Left forelimb (tissue), 1 donor: ENCODE data around the gene ENDOG.

Experiments used
- DNase-seq: peaks from one replicate; pipeline ENCODE4 v3.0.0-alpha.2; 2018; ENCODE audit warnings: low spot score

ENDOG gene

DNA sequence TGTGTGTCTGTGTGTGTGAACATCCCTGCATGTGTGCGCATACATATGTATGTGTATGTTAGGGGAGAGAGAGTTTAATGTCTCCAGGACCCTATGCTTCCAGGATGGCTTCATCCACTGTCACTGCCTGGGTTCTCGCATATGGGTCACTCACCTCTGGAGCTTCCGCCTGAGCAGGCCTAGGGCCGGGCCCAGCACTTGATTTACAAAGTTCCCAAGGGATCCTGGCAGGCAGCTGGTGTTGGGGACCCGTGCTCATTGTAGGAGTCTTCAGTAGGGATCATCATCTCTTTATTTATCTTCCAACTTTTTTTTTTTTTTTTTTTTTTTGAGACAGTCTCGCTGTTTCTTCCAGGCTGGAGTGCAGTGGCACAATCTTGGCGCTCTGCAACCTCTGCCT is 18.2 kb upstream of the ENDOG start:
- no peak for DNase-seq

DNA sequence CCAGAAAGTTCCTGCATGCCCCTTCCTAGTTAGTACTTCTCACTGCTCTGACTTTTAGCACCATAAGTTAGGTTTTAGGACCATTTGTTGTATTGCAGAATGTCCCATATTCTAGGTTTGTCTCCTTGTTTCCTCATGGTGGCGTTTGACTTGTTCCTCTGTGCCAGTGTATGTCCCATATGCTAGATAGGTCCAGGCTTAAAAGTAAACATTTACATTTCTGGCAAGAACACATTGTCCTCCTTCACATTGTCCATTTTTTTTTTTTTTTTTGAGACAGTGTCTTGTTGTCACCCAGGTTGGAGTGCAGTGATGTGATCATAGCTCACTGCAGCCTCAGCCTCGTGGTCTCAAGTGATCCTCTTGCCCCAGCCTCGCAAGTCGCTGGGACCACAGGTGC is 15.8 kb upstream of the ENDOG start:
- no peak for DNase-seq

DNA sequence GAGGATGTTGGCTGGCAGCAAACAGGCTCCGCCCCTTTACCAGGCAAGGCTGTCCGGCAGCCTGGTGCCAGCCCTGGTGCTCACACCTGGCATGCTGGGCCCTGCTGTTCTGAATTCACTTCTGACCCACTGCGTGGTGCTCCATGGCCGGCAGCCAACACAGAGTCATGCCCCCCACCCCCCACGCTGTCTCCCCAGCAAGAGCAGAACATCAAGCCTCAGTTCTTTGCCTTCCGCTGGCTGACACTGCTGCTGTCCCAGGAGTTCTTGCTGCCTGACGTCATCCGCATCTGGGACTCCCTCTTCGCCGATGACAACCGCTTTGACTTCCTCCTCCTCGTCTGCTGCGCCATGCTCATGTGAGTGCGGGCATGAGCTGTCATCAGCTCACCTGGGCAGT is 12.6 kb upstream of the ENDOG start:
- DNase-seq: no peak

DNA sequence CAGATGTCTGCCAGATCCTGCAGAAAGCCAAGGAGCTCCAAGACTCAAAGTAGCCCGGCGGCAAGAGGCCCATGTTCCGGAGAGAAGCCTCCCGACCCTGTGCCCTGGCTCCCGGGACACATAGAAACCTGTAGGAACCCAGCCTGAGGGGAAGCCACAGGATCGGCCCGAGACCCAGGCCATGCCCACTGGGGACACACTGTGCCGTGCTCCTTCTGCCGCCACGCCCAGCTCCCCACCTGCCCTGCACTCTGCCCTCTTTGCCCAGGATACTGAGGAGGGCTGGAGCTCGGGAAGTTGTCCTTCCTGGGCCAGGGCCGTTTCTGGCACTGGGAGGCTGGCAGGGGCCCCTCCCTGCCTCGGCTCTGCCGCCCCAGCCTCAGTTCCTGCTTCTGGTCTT is 10.5 kb upstream of the ENDOG start:
- no peak for DNase-seq

DNA sequence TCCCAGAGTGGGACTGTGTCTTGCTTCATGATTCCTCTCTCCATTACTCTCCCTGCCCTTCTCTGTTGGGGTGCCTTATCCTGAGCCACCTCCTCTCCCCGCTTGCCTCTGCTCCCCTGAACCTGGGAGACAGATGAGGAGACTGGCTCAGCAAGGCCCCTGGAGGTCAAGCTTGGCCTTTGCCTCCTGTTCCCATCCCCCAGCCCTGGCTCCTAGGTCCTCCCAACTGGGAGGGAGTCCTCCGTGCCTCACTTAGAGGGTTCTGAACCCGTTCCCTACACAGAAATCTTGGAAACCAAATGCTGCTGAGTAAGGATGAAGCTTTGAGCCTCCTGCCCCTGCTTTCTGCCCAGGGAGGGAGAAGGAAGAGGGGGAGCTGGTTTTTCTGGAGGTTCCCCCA is 9.8 kb upstream of the ENDOG start:
- no peak for DNase-seq

DNA sequence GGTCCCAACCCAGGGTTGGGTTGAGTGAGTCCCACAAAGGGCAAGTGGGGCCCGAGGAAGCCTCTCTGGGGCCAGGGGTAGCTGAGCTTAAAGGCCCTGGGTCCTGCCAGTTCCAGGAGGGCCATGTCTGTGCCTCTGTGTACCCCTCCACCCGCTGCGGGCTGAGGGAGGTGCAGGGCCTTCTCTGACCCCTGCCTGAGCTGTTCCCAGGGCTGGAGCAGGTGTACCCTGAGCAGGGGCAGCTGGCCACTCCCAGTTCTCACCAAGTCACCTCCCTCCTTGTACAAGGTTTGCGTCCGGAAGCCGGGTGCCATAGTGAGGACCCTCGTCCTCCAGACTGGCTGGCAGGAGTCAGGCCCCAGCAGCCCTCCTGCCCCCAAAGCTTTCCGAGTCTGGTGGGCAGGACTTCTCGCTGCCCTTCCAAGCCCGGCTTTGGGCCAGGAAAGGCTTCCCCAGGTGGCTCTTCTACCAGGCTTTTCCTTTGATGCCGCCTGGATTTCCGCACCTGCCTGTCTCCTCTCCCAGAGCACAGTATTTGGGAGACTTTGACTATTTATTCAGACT is 9.2 kb upstream of the ENDOG start:
- no peak for DNase-seq

DNA sequence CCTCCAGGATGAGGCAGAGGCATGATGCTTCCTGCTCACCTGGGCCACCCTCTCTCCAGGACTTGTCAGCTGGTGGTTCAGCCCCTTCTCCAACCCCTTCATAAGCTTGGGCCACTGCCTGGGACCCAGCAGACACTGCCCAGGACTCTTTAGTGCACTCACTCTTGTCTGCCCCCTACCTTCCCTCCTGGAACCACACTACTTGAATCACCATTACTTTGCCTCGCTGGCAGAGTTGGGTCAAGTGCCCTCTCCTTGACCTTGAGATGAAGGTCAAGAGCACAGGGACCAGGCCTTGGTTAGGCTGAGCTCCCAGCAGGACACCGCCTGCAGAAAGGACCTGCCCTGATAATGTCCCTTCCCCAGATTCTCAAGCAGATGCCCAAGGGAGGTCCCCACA is 8.5 kb upstream of the ENDOG start:
- no peak for DNase-seq

DNA sequence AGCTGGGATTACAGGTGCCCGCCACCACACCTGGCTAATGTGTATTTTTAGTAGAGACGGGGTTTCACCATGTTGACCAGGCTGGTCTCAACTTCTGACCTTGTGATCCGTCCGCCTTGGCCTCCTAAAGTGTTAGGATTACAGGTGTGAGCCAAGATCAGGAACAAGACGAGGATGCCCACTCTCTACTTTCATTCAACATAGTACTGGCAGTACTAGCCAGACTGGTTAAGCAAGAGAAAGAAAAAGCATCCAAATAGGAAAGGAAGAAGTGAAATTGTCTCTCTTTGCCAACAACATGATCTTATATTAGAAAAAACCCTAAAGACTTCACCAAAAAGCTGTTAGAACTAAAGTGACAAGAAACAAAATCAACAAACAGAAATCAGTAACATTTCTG is 7.4 kb upstream of the ENDOG start:
- DNase-seq: no peak

DNA sequence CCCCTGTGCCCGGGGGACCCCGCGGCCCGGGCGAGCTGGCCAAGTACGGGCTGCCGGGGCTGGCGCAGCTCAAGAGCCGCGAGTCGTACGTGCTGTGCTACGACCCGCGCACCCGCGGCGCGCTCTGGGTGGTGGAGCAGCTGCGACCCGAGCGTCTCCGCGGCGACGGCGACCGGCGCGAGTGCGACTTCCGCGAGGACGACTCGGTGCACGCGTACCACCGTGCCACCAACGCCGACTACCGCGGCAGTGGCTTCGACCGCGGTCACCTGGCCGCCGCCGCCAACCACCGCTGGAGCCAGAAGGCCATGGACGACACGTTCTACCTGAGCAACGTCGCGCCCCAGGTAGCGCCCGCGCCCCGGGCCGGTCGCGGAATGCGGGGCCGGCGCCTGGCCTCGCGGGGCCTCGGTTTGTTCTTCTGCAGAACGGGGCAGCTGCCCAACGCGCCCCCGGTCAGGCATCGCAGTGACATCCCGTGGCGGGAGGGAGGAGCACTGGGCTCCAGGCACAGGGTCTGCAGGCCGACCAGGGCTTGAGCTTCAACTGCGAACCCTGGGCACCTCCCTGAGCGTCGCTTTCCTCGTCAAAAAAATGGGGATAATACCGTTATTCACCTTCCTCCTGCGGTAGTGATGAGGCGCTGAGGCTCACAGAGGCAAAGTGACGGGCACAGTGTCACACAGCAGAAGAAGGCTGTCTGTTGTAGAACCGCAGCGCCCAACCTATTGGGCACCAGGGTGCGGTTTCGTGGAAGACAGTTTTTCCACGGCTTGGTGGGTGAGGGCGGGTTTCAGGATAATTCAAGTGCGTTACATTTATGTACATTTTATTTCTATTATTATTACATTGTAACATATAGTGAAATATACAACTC is 777 bp downstream of the ENDOG start:
- DNase-seq: no peak

DNA sequence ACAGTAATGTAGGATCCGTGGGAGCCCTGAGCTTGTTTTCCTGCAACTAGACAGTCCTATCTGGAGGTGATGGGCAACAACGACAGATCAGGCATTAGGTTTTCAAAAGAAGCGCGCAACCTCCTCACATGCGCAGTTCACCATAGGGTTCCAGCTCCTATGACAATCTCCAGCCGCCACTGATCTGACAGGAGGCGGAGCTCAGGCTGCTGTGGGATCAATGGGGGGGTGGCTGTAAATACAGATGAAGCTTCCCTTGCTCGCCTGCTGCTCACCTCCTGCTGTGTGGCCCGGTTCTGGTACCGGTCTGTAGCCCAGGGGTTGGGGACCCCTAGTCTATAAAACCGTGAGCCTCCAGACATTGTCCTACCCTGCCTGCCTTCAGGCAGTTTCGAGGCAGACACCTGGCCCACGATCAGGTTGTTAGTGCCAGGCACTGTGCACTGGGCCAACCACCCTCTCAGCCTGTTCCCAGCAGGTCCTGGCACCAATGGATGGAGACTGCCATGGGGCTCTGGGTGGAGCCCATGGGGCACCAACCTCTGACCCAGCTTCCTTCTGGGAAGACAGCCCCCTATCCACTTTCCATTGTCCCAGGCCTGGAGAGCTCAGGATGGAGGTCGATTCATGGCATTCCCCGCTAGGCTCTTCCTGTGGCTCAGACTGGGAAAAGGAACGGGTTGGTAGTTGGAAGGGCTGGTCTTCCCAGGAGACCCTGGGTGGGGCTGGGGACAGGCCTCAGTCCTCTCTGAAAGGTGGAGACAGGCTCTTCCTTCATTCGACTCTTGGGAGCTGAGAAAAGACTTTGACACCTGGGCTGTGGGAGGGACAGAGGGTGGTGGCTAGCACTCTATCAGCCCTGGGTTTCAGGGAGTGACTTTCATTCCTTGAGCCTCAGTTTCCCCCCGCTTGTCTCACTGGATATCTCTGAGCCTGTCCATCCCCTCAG is 1.7 kb downstream of the ENDOG start:
- DNase-seq: no peak

DNA sequence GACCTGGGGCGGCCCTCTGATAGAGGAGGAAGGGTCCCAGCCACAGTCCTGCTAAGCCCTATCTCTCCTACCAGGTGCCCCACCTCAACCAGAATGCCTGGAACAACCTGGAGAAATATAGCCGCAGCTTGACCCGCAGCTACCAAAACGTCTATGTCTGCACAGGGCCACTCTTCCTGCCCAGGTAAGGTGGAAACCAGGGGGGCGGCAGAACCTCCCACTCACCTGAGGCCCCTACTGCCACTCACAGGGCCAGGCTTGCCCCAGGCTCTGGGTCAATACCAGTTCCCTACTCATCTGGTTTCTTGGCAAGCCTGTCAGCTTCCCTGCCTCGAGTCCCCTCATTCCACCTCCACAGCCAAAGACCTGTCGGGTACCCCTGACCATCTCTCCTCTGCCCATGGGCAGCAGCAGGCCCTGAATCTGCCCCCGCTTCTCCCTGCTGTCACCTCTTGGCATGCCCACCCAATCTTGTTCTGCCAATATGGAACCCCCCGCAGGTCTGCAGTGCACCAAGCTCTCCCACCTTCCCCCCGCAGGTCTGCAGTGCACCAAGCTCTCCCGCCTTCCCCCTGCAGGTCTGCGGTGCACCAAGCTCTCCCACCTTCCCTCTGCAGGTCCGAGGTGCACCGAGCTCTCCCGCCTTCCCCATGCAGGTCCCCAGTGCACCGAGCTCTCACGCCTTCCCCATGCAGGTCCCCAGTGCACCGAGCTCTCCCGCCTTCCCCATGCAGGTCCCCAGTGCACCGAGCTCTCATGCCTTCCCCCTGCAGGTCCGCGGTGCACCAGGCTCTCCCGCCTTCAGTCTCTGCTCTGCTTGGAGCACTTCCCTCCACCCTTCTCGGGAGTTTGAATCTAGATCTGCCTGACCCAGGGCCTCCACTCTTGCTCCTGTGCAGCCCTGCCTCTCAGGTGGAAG is 2.6 kb downstream of the ENDOG start:
- DNase-seq: no peak

DNA sequence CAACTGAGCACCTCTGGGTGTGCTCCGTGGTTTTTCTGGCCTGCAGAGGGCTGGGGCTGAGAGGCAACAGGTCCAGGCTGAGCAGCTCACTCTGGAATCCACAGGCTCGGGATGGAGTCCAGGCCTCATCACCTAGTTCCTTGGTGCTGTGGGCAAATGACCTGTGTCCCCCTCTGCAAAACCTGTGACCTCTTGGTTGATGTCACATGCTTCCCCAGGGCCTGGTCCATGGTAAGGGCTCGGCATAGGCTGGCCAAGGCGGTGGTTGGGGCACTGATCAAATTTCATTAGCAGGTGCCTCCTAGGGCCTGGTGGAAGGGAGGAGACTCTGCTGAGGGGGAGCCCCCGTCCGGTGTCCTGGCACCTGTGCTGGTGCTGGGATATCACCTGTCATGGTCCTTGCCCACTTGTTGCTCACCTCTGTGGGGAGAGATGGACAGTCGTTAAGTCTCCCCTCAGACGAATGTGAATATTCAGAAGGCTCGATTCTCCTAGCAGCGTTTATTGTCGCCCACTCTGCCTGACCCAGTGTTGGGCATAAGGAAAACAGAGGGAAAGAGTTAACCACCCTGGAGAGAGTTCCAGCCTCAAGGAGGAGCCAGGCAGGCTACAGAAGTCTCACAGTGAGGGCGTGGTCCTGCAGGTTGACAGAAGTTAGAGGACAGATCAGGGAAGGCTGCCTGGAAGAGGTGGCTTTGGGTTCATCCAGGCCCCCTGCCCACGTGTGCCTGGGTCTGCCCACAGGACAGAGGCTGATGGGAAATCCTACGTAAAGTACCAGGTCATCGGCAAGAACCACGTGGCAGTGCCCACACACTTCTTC is 3.5 kb downstream of the ENDOG start:
- DNase-seq: no peak

DNA sequence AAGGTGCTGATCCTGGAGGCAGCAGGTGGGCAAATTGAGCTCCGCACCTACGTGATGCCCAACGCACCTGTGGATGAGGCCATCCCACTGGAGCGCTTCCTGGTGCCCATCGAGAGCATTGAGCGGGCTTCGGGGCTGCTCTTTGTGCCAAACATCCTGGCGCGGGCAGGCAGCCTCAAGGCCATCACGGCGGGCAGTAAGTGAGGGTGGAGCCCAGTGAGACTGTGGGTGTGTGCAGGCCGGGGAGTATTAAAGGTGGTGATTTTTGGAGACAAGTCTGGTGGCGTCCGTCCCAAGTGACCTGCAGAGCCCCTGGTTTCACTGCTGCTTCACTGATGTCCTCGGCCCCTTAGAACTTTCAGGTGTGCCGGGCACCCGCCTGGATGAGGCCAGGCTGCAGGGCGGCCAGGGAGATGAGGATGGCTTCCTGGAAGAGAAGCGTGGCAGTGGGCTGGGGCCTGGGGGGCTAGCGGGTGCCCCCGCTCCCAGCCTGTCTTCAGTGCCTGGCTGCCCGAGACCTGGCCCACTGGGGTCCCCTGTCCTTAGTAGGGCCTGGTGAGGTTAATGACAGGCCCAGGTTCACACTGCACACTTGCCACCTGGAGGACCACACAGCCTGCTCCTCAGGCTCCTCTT is 4.2 kb downstream of the ENDOG start:
- DNase-seq: no peak

DNA sequence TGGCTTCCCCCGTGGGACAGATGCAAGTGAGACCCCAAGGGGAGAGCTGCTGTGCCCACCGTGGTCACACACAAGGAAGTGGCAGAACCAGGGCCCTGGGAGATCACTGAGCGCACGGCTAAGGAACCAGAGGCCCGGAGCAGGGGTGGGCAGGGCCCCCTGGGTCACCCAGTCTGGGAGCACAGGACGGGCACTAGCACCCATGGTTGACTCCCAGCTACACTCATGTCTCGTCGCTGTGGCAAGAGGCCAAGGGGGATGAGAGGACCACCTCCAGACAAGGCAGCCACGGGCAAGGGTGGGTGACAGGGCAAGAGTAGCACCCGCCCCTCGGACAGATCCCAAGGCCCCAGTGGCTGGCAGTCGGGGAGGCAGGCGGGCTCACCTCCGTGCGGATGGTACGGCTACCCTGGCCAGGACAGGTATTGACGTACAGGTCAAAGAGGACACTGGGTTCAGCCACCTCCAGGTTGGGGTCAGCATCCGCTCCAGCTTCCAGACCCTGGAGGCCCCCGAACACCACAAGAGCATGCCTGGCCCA is 5.1 kb downstream of the ENDOG start:
- DNase-seq: no peak

DNA sequence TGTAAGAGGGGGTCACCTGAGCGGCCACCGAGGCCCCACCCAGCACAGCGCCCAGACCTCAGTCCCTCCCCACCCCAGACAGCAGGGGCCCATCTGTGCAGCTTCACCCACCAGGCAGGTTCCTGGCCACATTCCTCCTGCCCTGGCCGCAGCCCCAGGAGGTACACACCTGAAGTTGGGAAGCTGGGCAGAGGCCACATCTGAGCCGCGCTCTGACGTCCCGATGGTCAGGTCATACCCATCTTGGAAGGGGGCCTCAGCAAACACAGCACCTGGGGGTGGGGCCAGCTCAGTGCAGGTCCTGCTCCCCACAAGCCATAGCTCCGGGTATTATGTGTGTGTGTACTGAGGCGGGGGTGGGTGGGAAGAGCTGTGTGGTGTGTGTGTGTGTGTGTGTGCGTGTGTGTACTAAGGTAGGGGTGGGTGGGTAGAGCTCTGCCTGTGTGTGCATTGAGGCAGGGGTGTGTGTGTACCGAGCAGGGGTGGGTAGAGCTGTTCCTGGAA is 5.7 kb downstream of the ENDOG start:
- DNase-seq: no peak

DNA sequence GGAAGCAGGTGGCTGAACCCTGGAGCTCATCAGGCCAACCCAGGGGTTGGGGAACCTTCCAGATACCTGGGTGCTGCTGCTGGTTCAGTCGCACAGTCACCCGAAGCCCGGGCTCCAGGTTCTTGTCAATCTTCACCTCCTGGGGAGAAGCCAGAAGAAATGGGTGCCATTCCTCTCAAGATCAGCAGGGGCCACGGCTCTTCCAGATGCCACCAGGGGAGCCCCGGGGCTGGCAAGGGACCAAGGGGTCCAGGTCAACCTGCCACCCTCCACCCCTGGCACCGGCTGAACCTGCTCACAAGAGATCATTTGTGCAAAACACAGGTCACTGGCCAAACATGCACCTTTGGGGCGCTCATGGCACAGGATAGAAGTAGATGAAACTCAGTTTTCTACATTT is 6.6 kb downstream of the ENDOG start:
- no peak for DNase-seq

DNA sequence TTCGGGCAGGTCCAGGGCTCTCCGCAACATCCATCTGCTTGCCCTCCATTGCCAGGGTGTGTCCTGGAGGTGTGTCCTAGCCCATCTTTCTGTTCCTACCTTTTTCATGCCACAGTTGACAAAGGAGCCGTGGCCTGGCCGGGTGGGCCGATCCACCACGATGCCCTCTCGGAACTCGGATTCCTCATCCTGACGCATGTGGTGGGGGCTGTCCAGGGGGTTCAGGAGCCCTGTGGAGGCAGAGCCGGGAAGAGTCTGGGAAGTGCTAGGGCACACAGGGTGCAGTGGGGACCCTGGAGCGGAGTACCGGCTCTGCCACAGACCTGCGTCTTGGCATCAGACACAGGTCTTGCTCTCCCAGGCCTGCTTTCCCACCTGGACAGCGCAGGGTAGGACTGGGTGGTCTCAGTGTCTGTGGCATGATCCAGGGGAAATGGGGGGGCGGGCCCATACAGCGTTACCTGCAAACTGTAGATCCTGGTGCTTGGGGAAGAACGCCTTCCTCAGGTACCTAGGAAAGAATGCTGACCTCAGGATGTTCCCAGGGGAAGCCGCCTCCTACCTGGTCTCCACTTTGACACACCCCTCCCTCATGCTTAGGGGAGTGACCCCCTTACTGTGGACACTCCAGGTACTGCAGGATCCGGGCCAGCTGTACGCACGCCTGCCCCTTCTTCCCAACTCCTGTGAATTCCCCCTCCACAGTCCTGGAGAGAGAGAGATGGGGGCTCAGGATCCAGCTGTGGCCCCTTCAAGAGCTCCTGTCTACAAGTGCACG is 7.8 kb downstream of the ENDOG start:
- no peak for DNase-seq

DNA sequence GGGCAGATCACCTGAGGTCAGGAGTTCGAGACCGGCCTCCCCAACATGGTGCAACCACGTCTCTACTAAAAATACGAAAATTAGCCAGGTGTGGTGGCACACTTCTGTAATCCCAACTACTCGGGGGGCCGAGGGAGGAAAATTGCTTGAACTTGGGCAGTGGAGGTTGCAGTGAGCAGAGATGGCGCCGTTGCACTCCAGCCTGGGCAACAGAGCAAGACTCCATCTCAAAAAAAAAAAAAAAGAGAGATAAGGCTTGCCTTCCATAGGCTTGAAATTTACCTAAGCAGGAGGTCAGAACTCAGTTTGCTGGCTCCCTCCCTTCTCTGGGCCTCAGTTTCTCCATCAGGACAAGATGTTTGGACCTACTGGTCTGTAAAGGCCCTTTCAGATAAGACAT is 10.0 kb downstream of the ENDOG start:
- DNase-seq: no peak
